ENCODE results near the gene B4GAT1.

The B4GAT1 gene

GRCh38 chr11:66339686-66340483 is 7.5 kb downstream of the B4GAT1 start:
- Histone ChIP-seq H3K4me1 (ENCODE audit: control insufficient read depth, insufficient read depth, low read length) (peaks cover 34% of the 10 kb centered on the region), H3K4me3 (ENCODE audit: low read length) (no peak overlapping the region), H3K9ac (ENCODE audit: low read depth, low read length) (no peak overlapping the region), H3K36me3 (ENCODE audit: insufficient read depth, low read length) (peaks cover 48% of the 10 kb centered on the region), H3K4me2 (ENCODE audit: low read length) (no peak overlapping the region), H3K9me3 (replicated peaks; ENCODE audit: low read length) (no peaks in the 10 kb centered on the region), H3K27me3 (ENCODE audit: control insufficient read depth, insufficient read depth, low read length) (no peaks in the 10 kb centered on the region)

- Histone ChIP-seq H3K4me1 (ENCODE audit: control insufficient read depth, insufficient read depth, low read length) (peaks cover 38% of the 10 kb centered on the region), H3K9ac (ENCODE audit: low read depth, low read length) (no peak overlapping the region), H3K4me2 (ENCODE audit: low read length) (no peak overlapping the region), H3K9me3 (replicated peaks; ENCODE audit: low read length) (no peaks in the 10 kb centered on the region), H3K36me3 (ENCODE audit: insufficient read depth, low read length) (peaks cover 48% of the 10 kb centered on the region), H3K27me3 (ENCODE audit: control insufficient read depth, insufficient read depth, low read length) (no peaks in the 10 kb centered on the region), H3K4me3 (ENCODE audit: low read length) (no peak overlapping the region)
These were observed 8.2 kb downstream of the B4GAT1 start for GRCh38 chr11:66339162-66339675.

- Histone ChIP-seq H3K4me3 (ENCODE audit: low read length) (no peak overlapping the region), H3K9me3 (replicated peaks; ENCODE audit: low read length) (no peaks in the 10 kb centered on the region), H3K4me2 (ENCODE audit: low read length) (no peak overlapping the region), H3K9ac (ENCODE audit: low read depth, low read length) (no peak overlapping the region), H3K27me3 (ENCODE audit: control insufficient read depth, insufficient read depth, low read length) (no peaks in the 10 kb centered on the region), H3K4me1 (ENCODE audit: control insufficient read depth, insufficient read depth, low read length) (peaks cover 36% of the 10 kb centered on the region), H3K36me3 (ENCODE audit: insufficient read depth, low read length) (peaks cover 52% of the 10 kb centered on the region)
These were observed 8.9 kb downstream of the B4GAT1 start for GRCh38 chr11:66338276-66339161.

GRCh38 chr11:66337103-66337899 is 10.1 kb downstream of the B4GAT1 start:
- H3K36me3 ChIP-seq (ENCODE audit: insufficient read depth, low read length) = peaks cover 57% of the 10 kb centered on the region
- no peaks in the 10 kb centered on the region for H3K9me3 ChIP-seq (replicated peaks; ENCODE audit: low read length)
- peak overlapping the region; percentile 46 for H3K9ac ChIP-seq (ENCODE audit: low read depth, low read length)
- peaks cover 36% of the 10 kb centered on the region for H3K4me1 ChIP-seq (ENCODE audit: control insufficient read depth, insufficient read depth, low read length)
- H3K27me3 ChIP-seq (ENCODE audit: control insufficient read depth, insufficient read depth, low read length) = no peaks in the 10 kb centered on the region
- peak overlapping the region; percentile 97 for H3K4me2 ChIP-seq (ENCODE audit: low read length)
- H3K4me3 ChIP-seq (ENCODE audit: low read length) = peak overlapping the region; percentile 4

- Histone ChIP-seq H3K4me2 (ENCODE audit: low read length) (peak within 1 kb of the TSS; percentile 97), H3K27me3 (ENCODE audit: control insufficient read depth, insufficient read depth, low read length) (no peaks in the 10 kb centered on the region), H3K36me3 (ENCODE audit: insufficient read depth, low read length) (peaks cover 57% of the 10 kb centered on the region), H3K4me3 (ENCODE audit: low read length) (peak within 1 kb of the TSS; percentile 86), H3K4me1 (ENCODE audit: control insufficient read depth, insufficient read depth, low read length) (peaks cover 36% of the 10 kb centered on the region), H3K9me3 (replicated peaks; ENCODE audit: low read length) (no peaks in the 10 kb centered on the region), H3K9ac (ENCODE audit: low read depth, low read length) (peak within 1 kb of the TSS; percentile 96)
These were observed 11.0 kb downstream of the B4GAT1 start, which contains the start of gene RIN1 for GRCh38 chr11:66336234-66337102. RIN1 (minus strand) TSS chr11:66336434; CDS start chr11:66336402, 32 bp downstream.

- H3K4me1 ChIP-seq (ENCODE audit: control insufficient read depth, insufficient read depth, low read length) = peaks cover 36% of the 10 kb centered on the region
- H3K4me2 ChIP-seq (ENCODE audit: low read length) = peak overlapping the region; percentile 97
- peaks cover 52% of the 10 kb centered on the region for H3K36me3 ChIP-seq (ENCODE audit: insufficient read depth, low read length)
- H3K9ac ChIP-seq (ENCODE audit: low read depth, low read length) = peak overlapping the region; percentile 96
- no peaks in the 10 kb centered on the region for H3K27me3 ChIP-seq (ENCODE audit: control insufficient read depth, insufficient read depth, low read length)
- H3K9me3 ChIP-seq (replicated peaks; ENCODE audit: low read length) = no peaks in the 10 kb centered on the region
- H3K4me3 ChIP-seq (ENCODE audit: low read length) = peak overlapping the region; percentile 86
These were observed 11.7 kb downstream of the B4GAT1 start for GRCh38 chr11:66335531-66336233.

GRCh38 chr11:66334605-66335442 is 12.6 kb downstream of the B4GAT1 start:
- Histone ChIP-seq H3K36me3 (ENCODE audit: insufficient read depth, low read length) (peaks cover 43% of the 10 kb centered on the region), H3K9ac (ENCODE audit: low read depth, low read length) (peak overlapping the region; percentile 96), H3K27me3 (ENCODE audit: control insufficient read depth, insufficient read depth, low read length) (no peaks in the 10 kb centered on the region), H3K9me3 (replicated peaks; ENCODE audit: low read length) (no peaks in the 10 kb centered on the region), H3K4me2 (ENCODE audit: low read length) (peak overlapping the region; percentile 97), H3K4me1 (ENCODE audit: control insufficient read depth, insufficient read depth, low read length) (peaks cover 36% of the 10 kb centered on the region), H3K4me3 (ENCODE audit: low read length) (peak overlapping the region; percentile 86)

GRCh38 chr11:66333896-66334604 is 13.4 kb downstream of the B4GAT1 start:
- peak overlapping the region; percentile 86 for H3K4me3 ChIP-seq (ENCODE audit: low read length)

More at GRCh38 chr11:66333896-66334604, 13.4 kb downstream of the B4GAT1 start:
- Histone ChIP-seq H3K4me2 (ENCODE audit: low read length) (peak overlapping the region; percentile 97), H3K9me3 (replicated peaks; ENCODE audit: low read length) (no peaks in the 10 kb centered on the region), H3K9ac (ENCODE audit: low read depth, low read length) (peak overlapping the region; percentile 96), H3K36me3 (ENCODE audit: insufficient read depth, low read length) (peaks cover 35% of the 10 kb centered on the region), H3K27me3 (ENCODE audit: control insufficient read depth, insufficient read depth, low read length) (no peaks in the 10 kb centered on the region), H3K4me1 (ENCODE audit: control insufficient read depth, insufficient read depth, low read length) (peaks cover 36% of the 10 kb centered on the region)
